Ascending aorta (tissue), 2 donors: ENCODE data around the gene DPYSL3. TPM values are rescaled to one million over a fixed set of nuclear protein-coding genes. Genes with fewer than 3 reads are reported as not detected.

Experiments used
- DNase-seq, 2 donors: peaks; one replicate each; pipeline ENCODE4 v3.0.0-alpha.2; 2019; ENCODE audit warnings: low spot score in 2 of 2
- H3K27ac ChIP-seq, 2 donors: fragments of 200-600 bp; sonication (generic); one replicate each; pipeline ENCODE4 v1.5.1; 2016 to 2017; ENCODE audit warnings: mild to moderate bottlenecking in 1 of 2
- H3K27me3 ChIP-seq: fragments of 200-600 bp; sonication (generic); one replicate; pipeline ENCODE4 v1.5.1; 2017
- H3K36me3 ChIP-seq, 2 donors: fragments of 200-600 bp; sonication (generic); one replicate each; pipeline ENCODE4 v1.5.1; 2016
- H3K4me1 ChIP-seq, 2 donors: fragments of 200-600 bp; sonication (generic); one replicate each; pipeline ENCODE4 v1.5.1; 2016 to 2017; ENCODE audit warnings: mild to moderate bottlenecking in 1 of 2
- H3K4me3 ChIP-seq, 2 donors: fragments of 200-600 bp; sonication (generic); one replicate each; pipeline ENCODE4 v1.5.1; 2016 to 2017; ENCODE audit warnings: mild to moderate bottlenecking in 1 of 2
- H3K9me3 ChIP-seq, 2 donors: fragments of 200-600 bp; sonication (generic); one replicate each; pipeline ENCODE4 v1.5.1; 2016
- intact Hi-C: fragments of 100-400 bp; cut with DNase I; formaldehyde crosslinking; loops from one replicate; pipeline ENCODE4 v1.15.1; 2023
- total RNA-seq: library from RNA; depleted of rRNA; stranded (reverse); fragments of >200 nt; gene quantifications from one replicate; pipeline ENCODE4 v1.1.0, GENCODE V29; 2016
- TF ChIP-seq, protein P1 (sequence below), 3 experiments: fragments of 200-600 bp in 2 of 3; fragments of 450-650 bp in 1 of 3; sonication (generic) in 2 of 3; IDR thresholded peaks; one replicate each; pipeline ENCODE4 v1.5.1; 2016 to 2019; ENCODE audit warnings: antibody characterized with exemption in 3 of 3, mild to moderate bottlenecking in 1 of 3, moderate library complexity in 1 of 3

DPYSL3 gene
- total RNA-seq, 1 donor from 2014 or later = 110 TPM

DNA sequence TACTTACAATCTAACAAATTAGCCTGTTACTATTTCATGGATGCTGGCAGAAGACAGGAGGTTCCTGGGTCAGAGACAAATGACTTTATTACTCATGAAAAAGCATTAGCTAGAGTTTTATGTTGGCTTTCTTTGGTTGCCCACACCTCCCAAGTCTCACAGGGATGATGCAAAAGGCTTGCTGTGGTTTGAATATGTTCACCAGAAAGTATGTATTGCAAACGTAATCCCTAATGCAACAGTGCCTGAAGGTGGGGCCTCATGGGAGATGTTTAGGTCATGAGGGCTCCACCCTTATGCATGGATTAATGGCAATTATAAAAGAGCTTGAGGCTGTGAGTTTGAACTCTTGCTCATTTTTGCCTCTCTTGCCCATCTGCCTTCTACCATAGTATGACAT, 28.5 kb downstream of the DPYSL3 start:
- no peaks in the 10 kb centered on the region for H3K27me3 ChIP-seq
- TF ChIP-seq, protein P1, sequence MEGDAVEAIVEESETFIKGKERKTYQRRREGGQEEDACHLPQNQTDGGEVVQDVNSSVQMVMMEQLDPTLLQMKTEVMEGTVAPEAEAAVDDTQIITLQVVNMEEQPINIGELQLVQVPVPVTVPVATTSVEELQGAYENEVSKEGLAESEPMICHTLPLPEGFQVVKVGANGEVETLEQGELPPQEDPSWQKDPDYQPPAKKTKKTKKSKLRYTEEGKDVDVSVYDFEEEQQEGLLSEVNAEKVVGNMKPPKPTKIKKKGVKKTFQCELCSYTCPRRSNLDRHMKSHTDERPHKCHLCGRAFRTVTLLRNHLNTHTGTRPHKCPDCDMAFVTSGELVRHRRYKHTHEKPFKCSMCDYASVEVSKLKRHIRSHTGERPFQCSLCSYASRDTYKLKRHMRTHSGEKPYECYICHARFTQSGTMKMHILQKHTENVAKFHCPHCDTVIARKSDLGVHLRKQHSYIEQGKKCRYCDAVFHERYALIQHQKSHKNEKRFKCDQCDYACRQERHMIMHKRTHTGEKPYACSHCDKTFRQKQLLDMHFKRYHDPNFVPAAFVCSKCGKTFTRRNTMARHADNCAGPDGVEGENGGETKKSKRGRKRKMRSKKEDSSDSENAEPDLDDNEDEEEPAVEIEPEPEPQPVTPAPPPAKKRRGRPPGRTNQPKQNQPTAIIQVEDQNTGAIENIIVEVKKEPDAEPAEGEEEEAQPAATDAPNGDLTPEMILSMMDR (IDR thresholded peaks at IDR 0.05) = no peak
- H3K36me3 ChIP-seq = no peaks in the 10 kb centered on the region
- no peak for DNase-seq
- intact Hi-C loops = no loop called here
- H3K4me3 ChIP-seq = no peak overlapping the region
- H3K4me1 ChIP-seq = peaks cover 10 to 54% of the 10 kb centered on the region in 2 donors
- no peaks in the 10 kb centered on the region for H3K9me3 ChIP-seq
- peak overlapping the region; percentile 64 to 82 for H3K27ac ChIP-seq

GRCh38 chr5:147479949-147480348, 29.9 kb downstream of the DPYSL3 start:
- H3K27ac ChIP-seq = peak overlapping the region; percentile 22 to 36
- TF ChIP-seq, protein P1 (IDR thresholded peaks at IDR 0.05) = no peak

GRCh38 chr5:147479444-147479843, 30.4 kb downstream of the DPYSL3 start:
- Histone ChIP-seq H3K27ac (peak overlapping the region; percentile 22 to 36), H3K9me3 (no peaks in the 10 kb centered on the region), H3K4me3 (no peak overlapping the region), H3K36me3 (no peaks in the 10 kb centered on the region), H3K4me1 (peaks cover 10 to 45% of the 10 kb centered on the region in 2 donors), H3K27me3 (no peaks in the 10 kb centered on the region)
- TF ChIP-seq, protein P1 (IDR thresholded peaks at IDR 0.05) = no peak
- intact Hi-C loops = no loop called here
- no peak for DNase-seq

More at GRCh38 chr5:147479949-147480348, 29.9 kb downstream of the DPYSL3 start:
- Histone ChIP-seq H3K27me3 (no peaks in the 10 kb centered on the region), H3K36me3 (no peaks in the 10 kb centered on the region), H3K4me1 (peaks cover 10 to 49% of the 10 kb centered on the region in 2 donors), H3K4me3 (no peak overlapping the region), H3K9me3 (no peaks in the 10 kb centered on the region)
- intact Hi-C loops = no loop called here
- DNase-seq = no peak

- no peak overlapping the region for H3K4me3 ChIP-seq
- H3K36me3 ChIP-seq = no peaks in the 10 kb centered on the region
- H3K4me1 ChIP-seq = peaks cover 0 to 18% of the 10 kb centered on the region in 2 donors
- TF ChIP-seq, protein P1 (IDR thresholded peaks at IDR 0.05) = no peak
- no peaks in the 10 kb centered on the region for H3K9me3 ChIP-seq
- H3K27ac ChIP-seq = peak overlapping the region in 1 of 2 donors; percentile 63
- intact Hi-C loops = no loop called here
- no peaks in the 10 kb centered on the region for H3K27me3 ChIP-seq
- DNase-seq = no peak
Observed at GRCh38 chr5:147474140-147474539, 35.7 kb downstream of the DPYSL3 start.

- H3K27me3 ChIP-seq = no peaks in the 10 kb centered on the region
- intact Hi-C loops = no loop called here
- DNase-seq = no peak
- H3K9me3 ChIP-seq = no peaks in the 10 kb centered on the region
- no peaks in the 10 kb centered on the region for H3K36me3 ChIP-seq
- H3K4me3 ChIP-seq = no peak overlapping the region
- TF ChIP-seq, protein P1 (IDR thresholded peaks at IDR 0.05) = no peak
- H3K27ac ChIP-seq = peak overlapping the region; percentile 58 to 63
- H3K4me1 ChIP-seq = peaks cover 0 to 10% of the 10 kb centered on the region in 2 donors
Observed at GRCh38 chr5:147472664-147473475, 37.0 kb downstream of the DPYSL3 start.
